ENCODE data around the gene ATG13.

Gene ATG13

GRCh38 chr11:46594374-46594700, 23.0 kb upstream of the ATG13 start:
- H3K4me1 ChIP-seq (ENCODE audit: control insufficient read depth, low read depth, low read length): peaks cover 10% of the 10 kb centered on the region
- H3K9ac ChIP-seq (ENCODE audit: low read length): peak overlapping the region; percentile 82
- H3K36me3 ChIP-seq (ENCODE audit: control insufficient read depth, low read depth, low read length): no peaks in the 10 kb centered on the region
- no peaks in the 10 kb centered on the region for H3K27me3 ChIP-seq (ENCODE audit: control insufficient read depth, insufficient read depth, low read length)
- no peaks in the 10 kb centered on the region for H3K9me3 ChIP-seq (ENCODE audit: control insufficient read depth, low read depth, low read length)
- peak overlapping the region; percentile 36 for H3K27ac ChIP-seq (ENCODE audit: low read length)
- H3K4me3 ChIP-seq (ENCODE audit: low read length): peak overlapping the region; percentile 98

DNA sequence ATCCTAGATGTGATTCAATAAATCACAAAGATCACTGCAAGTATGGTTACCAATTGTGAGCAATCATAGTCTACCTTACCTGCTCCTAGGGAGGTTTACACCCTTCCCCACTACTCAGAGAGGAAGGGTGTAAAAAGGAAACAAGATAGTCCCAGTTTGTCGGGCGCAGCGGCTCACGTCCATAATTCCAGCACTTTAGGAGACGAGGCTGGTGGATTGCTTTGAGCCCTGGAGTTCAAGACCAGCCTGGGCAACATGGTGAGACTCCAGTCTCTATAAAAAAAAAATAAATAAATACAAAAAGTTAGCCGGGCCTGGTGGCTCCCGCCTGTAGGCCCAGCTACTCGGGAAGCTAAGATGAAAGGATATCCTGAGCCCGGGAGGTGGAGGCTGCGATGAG, 22.6 kb upstream of the ATG13 start:
- no peak overlapping the region for H3K27ac ChIP-seq (ENCODE audit: low read length)
- H3K4me1 ChIP-seq (ENCODE audit: control insufficient read depth, low read depth, low read length): peaks cover 10% of the 10 kb centered on the region
- H3K9me3 ChIP-seq (ENCODE audit: control insufficient read depth, low read depth, low read length): no peaks in the 10 kb centered on the region
- no peak overlapping the region for H3K9ac ChIP-seq (ENCODE audit: low read length)
- no peaks in the 10 kb centered on the region for H3K27me3 ChIP-seq (ENCODE audit: control insufficient read depth, insufficient read depth, low read length)
- H3K36me3 ChIP-seq (ENCODE audit: control insufficient read depth, low read depth, low read length): no peaks in the 10 kb centered on the region
- no peak overlapping the region for H3K4me3 ChIP-seq (ENCODE audit: low read length)

DNA sequence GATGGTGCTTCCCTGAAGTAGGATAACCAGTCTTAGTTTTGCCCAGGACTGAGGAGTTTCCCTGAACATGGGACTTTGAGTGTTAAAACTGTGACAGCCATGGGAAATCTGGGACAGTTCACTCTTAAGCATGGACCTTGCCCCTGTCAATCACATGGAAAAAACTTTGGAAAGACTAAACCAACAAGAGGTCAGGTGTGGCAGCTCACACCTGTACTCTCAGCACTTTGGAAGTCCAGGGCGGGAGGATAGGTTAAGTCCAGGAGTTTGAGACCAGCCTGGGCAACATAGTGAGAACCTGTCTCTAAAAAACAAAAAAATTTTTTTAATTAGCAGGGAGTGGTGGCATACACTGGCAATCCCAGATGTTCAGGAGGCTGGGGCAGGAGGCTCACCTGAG, 20.2 kb upstream of the ATG13 start:
- H3K9me3 ChIP-seq (ENCODE audit: control insufficient read depth, low read depth, low read length): no peaks in the 10 kb centered on the region
- H3K27ac ChIP-seq (ENCODE audit: low read length): no peak overlapping the region
- H3K9ac ChIP-seq (ENCODE audit: low read length): no peak overlapping the region

GRCh38 chr11:46597609-46598219, 19.6 kb upstream of the ATG13 start:
- no peak overlapping the region for H3K9ac ChIP-seq (ENCODE audit: low read length)
- no peaks in the 10 kb centered on the region for H3K9me3 ChIP-seq (ENCODE audit: control insufficient read depth, low read depth, low read length)
- peaks cover 9% of the 10 kb centered on the region for H3K4me1 ChIP-seq (ENCODE audit: control insufficient read depth, low read depth, low read length)
- no peak overlapping the region for H3K4me3 ChIP-seq (ENCODE audit: low read length)
- no peaks in the 10 kb centered on the region for H3K36me3 ChIP-seq (ENCODE audit: control insufficient read depth, low read depth, low read length)
- no peaks in the 10 kb centered on the region for H3K27me3 ChIP-seq (ENCODE audit: control insufficient read depth, insufficient read depth, low read length)
- H3K27ac ChIP-seq (ENCODE audit: low read length): no peak overlapping the region

More for the DNA sequence above, 20.2 kb upstream of the ATG13 start:
- Histone ChIP-seq H3K27me3 (ENCODE audit: control insufficient read depth, insufficient read depth, low read length) (no peaks in the 10 kb centered on the region), H3K36me3 (ENCODE audit: control insufficient read depth, low read depth, low read length) (no peaks in the 10 kb centered on the region), H3K4me3 (ENCODE audit: low read length) (no peak overlapping the region), H3K4me1 (ENCODE audit: control insufficient read depth, low read depth, low read length) (peaks cover 10% of the 10 kb centered on the region)

GRCh38 chr11:46599340-46600193, 17.8 kb upstream of the ATG13 start:
- Histone ChIP-seq H3K4me3 (ENCODE audit: low read length) (no peak overlapping the region), H3K9ac (ENCODE audit: low read length) (no peak overlapping the region), H3K36me3 (ENCODE audit: control insufficient read depth, low read depth, low read length) (no peaks in the 10 kb centered on the region), H3K27me3 (ENCODE audit: control insufficient read depth, insufficient read depth, low read length) (no peaks in the 10 kb centered on the region), H3K9me3 (ENCODE audit: control insufficient read depth, low read depth, low read length) (no peaks in the 10 kb centered on the region), H3K4me1 (ENCODE audit: control insufficient read depth, low read depth, low read length) (no peaks in the 10 kb centered on the region), H3K27ac (ENCODE audit: low read length) (no peak overlapping the region)

GRCh38 chr11:46600194-46600960, 17.0 kb upstream of the ATG13 start:
- Histone ChIP-seq H3K4me1 (ENCODE audit: control insufficient read depth, low read depth, low read length) (no peaks in the 10 kb centered on the region), H3K36me3 (ENCODE audit: control insufficient read depth, low read depth, low read length) (no peaks in the 10 kb centered on the region), H3K27me3 (ENCODE audit: control insufficient read depth, insufficient read depth, low read length) (no peaks in the 10 kb centered on the region), H3K4me3 (ENCODE audit: low read length) (no peak overlapping the region), H3K27ac (ENCODE audit: low read length) (no peak overlapping the region), H3K9ac (ENCODE audit: low read length) (no peak overlapping the region), H3K9me3 (ENCODE audit: control insufficient read depth, low read depth, low read length) (no peaks in the 10 kb centered on the region)

- no peak overlapping the region for H3K4me3 ChIP-seq (ENCODE audit: low read length)
- H3K9me3 ChIP-seq (ENCODE audit: control insufficient read depth, low read depth, low read length): no peaks in the 10 kb centered on the region
- no peaks in the 10 kb centered on the region for H3K36me3 ChIP-seq (ENCODE audit: control insufficient read depth, low read depth, low read length)
- no peak overlapping the region for H3K27ac ChIP-seq (ENCODE audit: low read length)
- no peak overlapping the region for H3K9ac ChIP-seq (ENCODE audit: low read length)
- H3K4me1 ChIP-seq (ENCODE audit: control insufficient read depth, low read depth, low read length): no peaks in the 10 kb centered on the region
- no peaks in the 10 kb centered on the region for H3K27me3 ChIP-seq (ENCODE audit: control insufficient read depth, insufficient read depth, low read length)
Measured at GRCh38 chr11:46601129-46601528, 16.2 kb upstream of the ATG13 start.

- no peaks in the 10 kb centered on the region for H3K27me3 ChIP-seq (ENCODE audit: control insufficient read depth, insufficient read depth, low read length)
- no peaks in the 10 kb centered on the region for H3K36me3 ChIP-seq (ENCODE audit: control insufficient read depth, low read depth, low read length)
- no peaks in the 10 kb centered on the region for H3K9me3 ChIP-seq (ENCODE audit: control insufficient read depth, low read depth, low read length)
- no peak overlapping the region for H3K4me3 ChIP-seq (ENCODE audit: low read length)
- no peak overlapping the region for H3K9ac ChIP-seq (ENCODE audit: low read length)
- H3K27ac ChIP-seq (ENCODE audit: low read length): no peak overlapping the region
- H3K4me1 ChIP-seq (ENCODE audit: control insufficient read depth, low read depth, low read length): no peaks in the 10 kb centered on the region
Measured at GRCh38 chr11:46603704-46604308, 13.5 kb upstream of the ATG13 start.

- no peak overlapping the region for H3K27ac ChIP-seq (ENCODE audit: low read length)
- no peaks in the 10 kb centered on the region for H3K27me3 ChIP-seq (ENCODE audit: control insufficient read depth, insufficient read depth, low read length)
- no peaks in the 10 kb centered on the region for H3K36me3 ChIP-seq (ENCODE audit: control insufficient read depth, low read depth, low read length)
- no peaks in the 10 kb centered on the region for H3K4me1 ChIP-seq (ENCODE audit: control insufficient read depth, low read depth, low read length)
- H3K9ac ChIP-seq (ENCODE audit: low read length): no peak overlapping the region
- no peak overlapping the region for H3K4me3 ChIP-seq (ENCODE audit: low read length)
- H3K9me3 ChIP-seq (ENCODE audit: control insufficient read depth, low read depth, low read length): no peaks in the 10 kb centered on the region
Measured at GRCh38 chr11:46604796-46605195, 12.6 kb upstream of the ATG13 start.

DNA sequence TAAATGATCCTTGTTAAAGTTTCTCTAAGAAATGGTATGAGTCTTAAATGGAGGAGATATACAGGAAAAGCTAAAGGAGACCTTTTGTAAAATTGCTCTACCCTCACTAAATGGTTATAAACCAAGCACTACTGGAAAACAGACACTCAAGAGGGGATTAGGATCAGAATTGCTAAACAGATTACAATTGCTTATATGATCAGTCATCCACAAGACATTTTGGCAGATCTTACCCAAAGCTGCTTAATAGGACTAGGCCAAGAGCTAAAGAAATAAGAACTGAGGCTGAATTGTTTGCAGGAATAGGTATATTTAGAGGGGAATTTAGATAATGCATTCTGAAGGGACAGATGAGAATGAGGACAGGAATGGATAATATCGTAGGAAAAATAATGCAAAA, 9.8 kb upstream of the ATG13 start:
- Histone ChIP-seq H3K27ac (ENCODE audit: low read length) (no peak overlapping the region), H3K27me3 (ENCODE audit: control insufficient read depth, insufficient read depth, low read length) (no peaks in the 10 kb centered on the region), H3K9ac (ENCODE audit: low read length) (no peak overlapping the region), H3K9me3 (ENCODE audit: control insufficient read depth, low read depth, low read length) (no peaks in the 10 kb centered on the region), H3K4me1 (ENCODE audit: control insufficient read depth, low read depth, low read length) (no peaks in the 10 kb centered on the region), H3K36me3 (ENCODE audit: control insufficient read depth, low read depth, low read length) (no peaks in the 10 kb centered on the region), H3K4me3 (ENCODE audit: low read length) (no peak overlapping the region)

GRCh38 chr11:46609386-46609785, 8.0 kb upstream of the ATG13 start:
- Histone ChIP-seq H3K36me3 (ENCODE audit: control insufficient read depth, low read depth, low read length) (no peaks in the 10 kb centered on the region), H3K9me3 (ENCODE audit: control insufficient read depth, low read depth, low read length) (no peaks in the 10 kb centered on the region), H3K27ac (ENCODE audit: low read length) (no peak overlapping the region), H3K4me1 (ENCODE audit: control insufficient read depth, low read depth, low read length) (no peaks in the 10 kb centered on the region), H3K4me3 (ENCODE audit: low read length) (no peak overlapping the region), H3K27me3 (ENCODE audit: control insufficient read depth, insufficient read depth, low read length) (no peaks in the 10 kb centered on the region), H3K9ac (ENCODE audit: low read length) (no peak overlapping the region)

Measured in iPS-18a (cell line).